K562 (cell line): ENCODE data around the gene LMO4. TPM values are rescaled to one million over a fixed set of nuclear protein-coding genes. Genes with fewer than 3 reads are reported as not detected.

Experiments
- ATAC-seq: fragments of 200-7000 bp; cut with Tn5 transposase; 3 replicates; pipeline ENCODE4 v1.9.1; 2020; ENCODE audit warnings: moderate library complexity
- BruUV-seq: library from RNA; stranded (reverse); fragments of 400-500 nt; replicated peaks from 2 replicates; lab custom pipeline; 2021; lab: Mats Ljungman, UMichigan
- CTCF ChIA-PET: fragments of 300-600 bp; formaldehyde crosslinking; extraction: SDS; loops from one replicate; lab custom pipeline; 2021; ENCODE audit warnings: low intra/inter-chr PET ratio; lab: Yijun Ruan, JAX
- POLR2A ChIA-PET: fragments of 300-600, 350-650 bp; sonication (Branson Sonifier 250); formaldehyde crosslinking; extraction: SDS; loops from one replicate; lab custom pipeline; 2021; ENCODE audit warnings: antibody characterized with exemption, inconsistent platforms; lab: Yijun Ruan, JAX
- DNase-seq, 4 experiments: peaks; one replicate each; pipeline versions ENCODE4 v3.0.0 to v3.0.0-alpha.2; 2011 to 2018; ENCODE audit warnings: low spot score in 3 of 4, mixed read lengths in 3 of 4; ENCODE audit errors: extremely low read depth in 1 of 4
- FAIRE-seq: peaks from 2 replicates; lab custom pipeline; 2011; peaks lifted over from hg19 to GRCh38; lab: Jason Lieb, UNC
- H2AFZ ChIP-seq: 2 replicates; pipeline ENCODE4 v1.6.0; 2011; ENCODE audit warnings: low read depth, low read length, control low read depth, inconsistent platforms
- H3K27ac ChIP-seq: fragments of 200-600 bp; 3 replicates; pipeline ENCODE4 v1.8.0; 2011; ENCODE audit warnings: low read depth, mild to moderate bottlenecking, control low read depth, inconsistent platforms, low read length, moderate library complexity, mixed read lengths; ENCODE audit errors: extremely low read depth
- H3K27me3 ChIP-seq, 2 experiments: fragments of 300-600 bp in 1 of 2; 2 replicates in 1 of 2; 3 replicates in 1 of 2; pipeline versions ENCODE4 v1.6.0 to v1.8.0; 2011; ENCODE audit warnings: inconsistent platforms in 2 of 2, low read length in 2 of 2, mild to moderate bottlenecking in 1 of 2, mixed read lengths in 1 of 2, moderate library complexity in 1 of 2; ENCODE audit not compliant: control insufficient read depth in 2 of 2, insufficient read depth in 2 of 2
- H3K36me3 ChIP-seq: fragments of 300-600 bp; 3 replicates; pipeline ENCODE4 v1.8.0; 2011; ENCODE audit warnings: mild to moderate bottlenecking, low read length, inconsistent platforms; ENCODE audit not compliant: control insufficient read depth, insufficient read depth
- H3K4me1 ChIP-seq, 2 experiments: fragments of 200-600 bp in 1 of 2; replicated peaks in 1 of 2; 2 replicates in 1 of 2; 3 replicates in 1 of 2; pipeline versions ENCODE4 v1.5.1 to v1.8.0; 2011; ENCODE audit warnings: inconsistent platforms in 2 of 2, low read length in 2 of 2, mild to moderate bottlenecking in 1 of 2, mixed read lengths in 1 of 2, moderate library complexity in 1 of 2; ENCODE audit not compliant: control insufficient read depth in 2 of 2, insufficient read depth in 2 of 2
- H3K4me2 ChIP-seq: 2 replicates; pipeline ENCODE4 v1.6.1; 2011; ENCODE audit warnings: low read length, control low read depth, inconsistent platforms, mixed read lengths; ENCODE audit not compliant: insufficient read depth
- H3K4me3 ChIP-seq: fragments of 200-600 bp; sonication (generic), shearing (Covaris generic); 2 replicates; pipeline ENCODE4 v1.5.1; 2016; ENCODE audit warnings: control low read depth, inconsistent platforms
- H3K79me2 ChIP-seq: fragments of 200-600 bp; 3 replicates; pipeline ENCODE4 v1.8.0; 2011; ENCODE audit warnings: low read length, inconsistent platforms; ENCODE audit not compliant: control insufficient read depth, insufficient read depth
- H3K9ac ChIP-seq, 2 experiments: 2 replicates each; pipeline versions ENCODE4 v1.6.0 to v1.6.1; 2011; ENCODE audit warnings: low read depth in 2 of 2, low read length in 2 of 2, control low read depth in 1 of 2, inconsistent platforms in 1 of 2, mild to moderate bottlenecking in 1 of 2, mixed read lengths in 1 of 2; ENCODE audit not compliant: insufficient read depth in 1 of 2
- H3K9me1 ChIP-seq: one replicate; pipeline ENCODE4 v1.6.0; 2011; ENCODE audit warnings: inconsistent platforms, mild to moderate bottlenecking, low read length, moderate library complexity; ENCODE audit not compliant: control insufficient read depth, insufficient read depth
- H3K9me3 ChIP-seq: replicated peaks from 2 replicates; pipeline ENCODE4 v1.5.1; 2011; ENCODE audit warnings: low read depth, low read length, inconsistent platforms; ENCODE audit not compliant: control insufficient read depth, insufficient read depth
- H4K20me1 ChIP-seq: replicated peaks from 2 replicates; pipeline ENCODE4 v1.6.1; 2011; ENCODE audit warnings: low read length, inconsistent platforms, mixed read lengths; ENCODE audit not compliant: control insufficient read depth, insufficient read depth
- GTF3C2 ChIP-seq: IDR thresholded peaks from 3 replicates; pipeline ENCODE4 v1.6.1; 2011; ENCODE audit warnings: borderline replicate concordance, mild to moderate bottlenecking, moderate library complexity; ENCODE audit not compliant: insufficient read length; ENCODE audit errors: extremely low read depth
- POLR2AphosphoS5 ChIP-seq: IDR thresholded peaks from 2 replicates; pipeline ENCODE4 v1.6.1; 2011; ENCODE audit warnings: mild to moderate bottlenecking, low read depth, low read length, moderate library complexity; ENCODE audit not compliant: control insufficient read depth, insufficient read depth
- TSC22D4 ChIP-seq: fragments of 450-650 bp; IDR thresholded peaks from 2 replicates; pipeline ENCODE4 v1.6.1; 2016; ENCODE audit warnings: missing genetic modification characterization, missing biosample characterization, control low read depth
- WGBS: fragments of 100-300 bp; shearing (Covaris generic); methylation state at CpG from one replicate; pipeline ENCODE4 v1.1.6; 2016; ENCODE audit warnings: low coverage, mixed read lengths; ENCODE audit not compliant: insufficient coverage; ENCODE audit errors: missing lambda C conversion rate; 5-methylcytosine and 5-hydroxymethylcytosine counted together
- in situ Hi-C: fragments of 300-500 bp; cut with MboI; formaldehyde crosslinking; loops from 4 replicates; pipeline ENCODE4 v1.15.0; 2018; ENCODE audit warnings: inconsistent platforms, mixed read lengths
- intact Hi-C: fragments of 100-400 bp; cut with micrococcal nuclease; formaldehyde crosslinking; loops from 2 replicates; pipeline ENCODE4 v1.14.2; 2022
- polyA plus RNA-seq, 8 experiments: library from polyadenylated mRNA; depleted of rRNA in 4 of 8; stranded (reverse) in 5 of 8; unstranded in 3 of 8; fragments of >200 nt; fragmentation: Nextera tagmentation in 2 of 8; fragmentation: Illumina TruSeq in 1 of 8; extraction: Ambion mirVana in 2 of 8; extraction: Trizol in 1 of 8; gene quantifications; 2 replicates each; pipeline versions ENCODE4 v1.2.1 to v1.2.3, GENCODE V29; 2011 to 2014; ENCODE audit warnings: inconsistent platforms in 1 of 8, missing spikeins in 1 of 8
- total RNA-seq, 7 experiments: library from RNA; depleted of rRNA in 6 of 7; stranded (reverse); fragments of >200 nt in 6 of 7; fragmentation: Illumina TruSeq in 2 of 7; extraction: Trizol in 2 of 7; gene quantifications; 2 replicates each; pipeline versions ENCODE4 v1.2.1 to v1.2.3, GENCODE V29; 2011 to 2021; ENCODE audit warnings: low replicate concordance in 1 of 7

Gene LMO4
- total and polyA plus RNA-seq, 9 of the 15 experiments (the other 6 are each of a cell fraction or from before 2014, with no cell fraction given) = 3.1 to 35.3 (median 22.4) TPM

- intact Hi-C loops = no loop called here
- CTCF ChIA-PET = no interaction called here
- FAIRE-seq = no peak
Measured at GRCh38 chr1:87291107-87291506, 37.6 kb upstream of the LMO4 start.

More at GRCh38 chr1:87291107-87291506, 37.6 kb upstream of the LMO4 start:
- no peaks in the 10 kb centered on the region for H3K79me2 ChIP-seq
- WGBS = 0% methylated on average over 1 of the region's 1 CpG
- no peak overlapping the region for H3K9ac ChIP-seq
- no peak overlapping the region for H2AFZ ChIP-seq
- H3K4me3 ChIP-seq = no peak overlapping the region
- no peaks in the 10 kb centered on the region for H3K9me1 ChIP-seq
- no peaks in the 10 kb centered on the region for H3K9me3 ChIP-seq
- peaks cover 3 to 9% of the 10 kb centered on the region in 2 experiments; a peak in 3 of 5 replicates for H3K27me3 ChIP-seq
- DNase-seq (no peak), ATAC-seq (no peak)
- no peak for TF ChIP-seq TSC22D4 (tag)
- no peak for TF ChIP-seq POLR2AphosphoS5
- no peak for TF ChIP-seq GTF3C2
- no peak overlapping the region for H3K27ac ChIP-seq
- H3K4me1 ChIP-seq = no peaks in the 10 kb centered on the region
- in situ Hi-C loops = loop anchor here (25.0 kb wide), 1 partner anchor 646 kb away; no protein-coding TSS in a partner anchor
- H4K20me1 ChIP-seq = no peaks in the 10 kb centered on the region
- no peak overlapping the region for H3K4me2 ChIP-seq
- BruUV-seq = no TSS peak
- POLR2A ChIA-PET = no interaction called here
- no peaks in the 10 kb centered on the region for H3K36me3 ChIP-seq
